Astrocyte of the cerebellum (primary cell): ENCODE data around the gene AFF2.

Experiments
- DNase-seq: peaks from one replicate; pipeline ENCODE4 v3.0.0-alpha.2; 2011; ENCODE audit warnings: low read depth
- H3K4me3 ChIP-seq: 2 replicates; pipeline ENCODE4 v1.5.1; 2011; ENCODE audit warnings: mild to moderate bottlenecking, low read depth, low read length, moderate library complexity
- in situ Hi-C: cut with HindIII; loops from 2 replicates; pipeline ENCODE4 v1.10.0; 2017; ENCODE audit warnings: low sequenced_read_pairs
- TF ChIP-seq, protein P1 (sequence below): IDR thresholded peaks from 2 replicates; pipeline ENCODE4 v1.5.1; 2012; ENCODE audit warnings: low read length, low read depth, moderate library complexity, mild to moderate bottlenecking; ENCODE audit errors: missing control alignments

AFF2 gene

DNA sequence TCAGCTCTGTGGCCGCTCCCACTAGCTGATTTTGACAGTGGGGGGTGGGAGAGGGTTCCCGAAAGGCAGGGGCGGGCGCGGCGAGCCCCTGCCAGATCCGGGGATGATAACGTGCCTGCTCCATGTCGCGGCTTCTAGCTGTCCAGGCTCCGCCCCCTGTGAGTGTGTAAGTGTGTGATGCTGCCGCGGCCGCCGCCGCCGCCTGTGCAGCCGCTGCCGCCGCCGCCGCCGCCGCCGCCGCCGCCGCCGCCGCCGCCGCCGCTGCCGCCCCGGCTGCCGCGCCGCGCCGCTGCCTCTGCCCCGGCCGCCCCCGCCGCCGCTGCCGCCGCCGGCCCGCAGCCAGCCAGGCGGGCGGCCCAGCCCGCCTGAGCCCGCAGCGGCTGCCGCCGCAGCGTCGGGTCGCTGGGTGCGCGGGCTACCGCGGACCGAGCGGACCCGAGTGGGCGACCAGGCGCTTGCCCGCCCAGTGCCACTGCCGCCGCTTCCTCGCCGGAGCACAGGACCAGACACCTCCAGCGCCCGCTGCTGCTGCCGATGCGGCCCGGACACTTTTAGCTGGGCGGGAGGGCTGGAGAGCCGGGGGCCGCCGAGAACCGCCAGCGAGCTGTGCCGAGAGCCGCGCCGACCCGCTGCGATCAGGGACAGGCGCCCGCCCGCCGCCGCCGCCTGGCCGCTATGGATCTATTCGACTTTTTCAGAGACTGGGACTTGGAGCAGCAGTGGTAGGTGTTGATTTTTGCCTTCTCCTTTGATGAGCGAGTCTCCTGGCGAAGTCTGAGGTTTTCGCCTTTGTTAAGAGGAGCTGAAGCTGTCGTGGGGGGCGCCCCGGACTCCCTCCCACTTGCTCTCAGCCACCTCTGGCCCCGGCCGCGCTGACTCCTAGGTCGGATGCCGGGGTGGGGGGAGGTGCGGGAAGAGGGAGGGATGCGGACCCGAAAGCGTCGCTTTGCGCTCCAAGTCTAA lies at the start of gene AFF2:
Gene AFF2, plus strand, starts transcription at position 195 of the 963 bp plus-strand sequence. Its CDS starts 481 bp downstream, at position 676.
- in situ Hi-C loops: no loop called here
- TF ChIP-seq, protein P1, sequence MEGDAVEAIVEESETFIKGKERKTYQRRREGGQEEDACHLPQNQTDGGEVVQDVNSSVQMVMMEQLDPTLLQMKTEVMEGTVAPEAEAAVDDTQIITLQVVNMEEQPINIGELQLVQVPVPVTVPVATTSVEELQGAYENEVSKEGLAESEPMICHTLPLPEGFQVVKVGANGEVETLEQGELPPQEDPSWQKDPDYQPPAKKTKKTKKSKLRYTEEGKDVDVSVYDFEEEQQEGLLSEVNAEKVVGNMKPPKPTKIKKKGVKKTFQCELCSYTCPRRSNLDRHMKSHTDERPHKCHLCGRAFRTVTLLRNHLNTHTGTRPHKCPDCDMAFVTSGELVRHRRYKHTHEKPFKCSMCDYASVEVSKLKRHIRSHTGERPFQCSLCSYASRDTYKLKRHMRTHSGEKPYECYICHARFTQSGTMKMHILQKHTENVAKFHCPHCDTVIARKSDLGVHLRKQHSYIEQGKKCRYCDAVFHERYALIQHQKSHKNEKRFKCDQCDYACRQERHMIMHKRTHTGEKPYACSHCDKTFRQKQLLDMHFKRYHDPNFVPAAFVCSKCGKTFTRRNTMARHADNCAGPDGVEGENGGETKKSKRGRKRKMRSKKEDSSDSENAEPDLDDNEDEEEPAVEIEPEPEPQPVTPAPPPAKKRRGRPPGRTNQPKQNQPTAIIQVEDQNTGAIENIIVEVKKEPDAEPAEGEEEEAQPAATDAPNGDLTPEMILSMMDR: no peak
- DNase-seq: no peak
- peak within 1 kb of the TSS; percentile 51 for H3K4me3 ChIP-seq

DNA sequence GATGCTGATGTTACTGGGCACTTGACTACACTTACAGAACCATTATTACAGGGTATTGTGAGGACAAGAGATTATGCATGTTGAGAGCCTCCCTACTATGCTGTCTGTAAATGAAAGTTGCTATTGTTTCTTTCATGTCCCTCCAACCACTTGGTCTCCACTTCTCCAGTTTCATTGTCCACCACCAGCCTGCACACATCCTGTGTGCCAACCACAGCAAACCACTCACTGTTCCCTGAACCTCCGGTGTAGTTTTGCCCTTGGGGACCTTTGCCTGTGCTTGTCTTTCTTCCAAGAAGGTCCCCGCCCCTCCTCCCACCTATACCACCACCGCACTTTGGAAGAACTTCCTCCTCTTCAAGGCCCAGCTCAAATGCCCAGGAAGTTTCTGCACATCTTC lies 43.1 kb upstream of the AFF2 start:
- in situ Hi-C loops: no loop called here
- DNase-seq: no peak

DNA sequence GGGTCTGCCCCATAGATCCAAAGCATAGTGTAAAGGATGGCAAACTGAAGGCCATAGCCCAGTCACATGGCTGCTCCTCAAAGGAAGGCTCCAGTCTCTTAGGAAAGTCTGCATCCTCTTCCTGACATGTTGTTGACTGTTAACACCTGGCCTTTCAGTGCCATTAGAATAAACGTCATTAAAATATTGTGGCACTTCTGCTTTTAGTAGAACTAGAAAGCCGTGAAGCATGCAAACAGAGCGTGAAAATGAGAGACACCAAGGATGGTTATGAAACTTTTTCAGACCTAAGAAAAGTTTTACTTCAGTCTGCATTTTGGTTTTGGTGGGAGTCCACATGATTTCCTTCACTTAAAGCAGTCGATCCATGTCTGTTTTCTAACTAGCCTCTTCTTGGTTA lies 41.1 kb upstream of the AFF2 start:
- TF ChIP-seq, protein P1: no peak
- no peak overlapping the region for H3K4me3 ChIP-seq
- no peak for DNase-seq
- in situ Hi-C loops: no loop called here

More for the DNA sequence above, 43.1 kb upstream of the AFF2 start:
- H3K4me3 ChIP-seq: no peak overlapping the region
- TF ChIP-seq, protein P1: no peak

DNA sequence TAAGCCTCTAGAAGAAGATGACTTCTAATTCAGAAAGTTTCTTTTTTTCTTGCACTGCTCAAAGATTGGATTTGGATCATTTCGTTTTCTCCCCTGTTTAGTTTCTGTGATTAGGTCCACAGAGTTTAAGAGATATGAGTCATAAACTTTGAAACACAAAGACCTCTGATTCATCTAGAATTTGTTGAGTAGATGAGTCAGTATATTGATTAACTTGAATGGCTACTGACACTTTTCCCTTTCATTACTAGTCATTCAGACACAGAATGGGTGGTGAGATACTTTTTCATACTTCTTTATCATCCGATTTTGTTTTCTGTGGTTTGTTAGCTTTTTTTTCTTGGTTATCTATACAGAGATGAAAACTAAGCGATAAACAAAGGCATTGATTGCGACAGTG lies 34.1 kb upstream of the AFF2 start:
- in situ Hi-C loops: no loop called here
- TF ChIP-seq, protein P1: no peak
- DNase-seq: no peak
- no peak overlapping the region for H3K4me3 ChIP-seq

DNA sequence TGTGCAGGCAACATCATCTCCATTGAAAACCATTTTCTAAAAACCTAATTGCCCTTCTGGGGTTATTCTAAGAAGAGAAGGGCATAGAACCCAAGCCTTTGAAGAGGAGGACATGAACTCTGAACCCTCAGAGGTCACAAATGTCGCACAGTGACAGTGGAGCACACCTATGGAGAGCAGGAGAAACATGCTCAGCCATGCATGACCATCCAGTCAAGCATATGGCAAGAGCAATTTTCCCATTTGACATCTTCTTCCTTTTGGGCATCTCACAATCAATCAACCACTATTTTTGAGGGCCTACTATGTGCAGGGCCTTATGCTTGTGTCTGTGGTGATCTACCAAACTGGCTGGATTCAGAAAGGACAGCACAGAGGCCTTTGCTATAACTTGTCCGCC lies 30.1 kb upstream of the AFF2 start:
- DNase-seq: no peak
- TF ChIP-seq, protein P1: no peak
- no peak overlapping the region for H3K4me3 ChIP-seq
- in situ Hi-C loops: no loop called here

DNA sequence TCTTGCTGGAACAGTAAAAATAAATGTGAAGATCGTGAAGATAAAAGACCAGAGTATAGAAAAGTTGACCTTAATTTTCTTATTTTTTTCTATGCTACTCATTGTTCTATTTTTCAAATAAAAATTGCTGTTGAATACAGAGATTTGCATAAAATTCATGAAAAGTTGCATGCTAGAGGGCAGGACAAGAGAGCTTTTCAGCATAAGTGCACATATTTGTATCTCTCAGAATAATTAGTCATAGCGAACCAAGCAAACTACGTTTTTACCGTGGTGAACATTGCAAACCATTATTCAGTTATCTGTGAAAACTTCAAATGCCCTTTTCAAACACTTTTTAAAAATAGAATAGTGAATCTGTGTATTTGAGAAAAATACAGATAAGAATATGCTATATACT lies 26.4 kb upstream of the AFF2 start:
- no peak overlapping the region for H3K4me3 ChIP-seq
- in situ Hi-C loops: no loop called here
- TF ChIP-seq, protein P1: no peak
- DNase-seq: no peak
